Loucy (cell line): ENCODE measurements around the gene MAPRE2.

Experiments used
- EZH2phosphoT487 ChIP-seq: fragments of 200-600 bp; IDR thresholded peaks from 2 replicates; pipeline ENCODE4 v1.6.1; 2018; ENCODE audit warnings: antibody characterized with exemption, mild to moderate bottlenecking, moderate library complexity, borderline replicate concordance
- TF ChIP-seq, protein P1 (sequence below): fragments of 200-600 bp; sonication (generic); conservative IDR thresholded peaks from 2 replicates; pipeline ENCODE4 v1.5.1; 2014; ENCODE audit warnings: mild to moderate bottlenecking, antibody characterized with exemption, low read length

DNA sequence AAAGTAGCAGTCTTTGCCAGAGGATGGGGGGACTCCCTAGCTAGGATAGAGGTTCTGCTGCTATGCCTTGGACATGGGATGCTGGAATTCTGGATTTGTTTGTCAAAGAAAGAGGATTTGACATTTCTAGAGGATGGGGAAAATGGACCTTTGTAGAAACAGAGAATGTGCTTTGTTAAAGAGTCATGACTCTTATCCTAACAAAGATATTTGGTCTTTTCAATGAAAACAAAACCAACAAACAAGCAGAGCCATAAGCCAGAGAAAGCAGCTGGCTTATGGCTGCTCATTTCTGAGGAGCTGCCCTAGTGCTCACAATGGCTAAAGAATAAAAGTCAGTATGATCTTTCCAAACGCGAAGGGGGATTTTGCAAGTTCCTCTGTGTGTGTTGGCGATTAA, 40.8 kb upstream of the MAPRE2 start:
- TF ChIP-seq, protein P1, sequence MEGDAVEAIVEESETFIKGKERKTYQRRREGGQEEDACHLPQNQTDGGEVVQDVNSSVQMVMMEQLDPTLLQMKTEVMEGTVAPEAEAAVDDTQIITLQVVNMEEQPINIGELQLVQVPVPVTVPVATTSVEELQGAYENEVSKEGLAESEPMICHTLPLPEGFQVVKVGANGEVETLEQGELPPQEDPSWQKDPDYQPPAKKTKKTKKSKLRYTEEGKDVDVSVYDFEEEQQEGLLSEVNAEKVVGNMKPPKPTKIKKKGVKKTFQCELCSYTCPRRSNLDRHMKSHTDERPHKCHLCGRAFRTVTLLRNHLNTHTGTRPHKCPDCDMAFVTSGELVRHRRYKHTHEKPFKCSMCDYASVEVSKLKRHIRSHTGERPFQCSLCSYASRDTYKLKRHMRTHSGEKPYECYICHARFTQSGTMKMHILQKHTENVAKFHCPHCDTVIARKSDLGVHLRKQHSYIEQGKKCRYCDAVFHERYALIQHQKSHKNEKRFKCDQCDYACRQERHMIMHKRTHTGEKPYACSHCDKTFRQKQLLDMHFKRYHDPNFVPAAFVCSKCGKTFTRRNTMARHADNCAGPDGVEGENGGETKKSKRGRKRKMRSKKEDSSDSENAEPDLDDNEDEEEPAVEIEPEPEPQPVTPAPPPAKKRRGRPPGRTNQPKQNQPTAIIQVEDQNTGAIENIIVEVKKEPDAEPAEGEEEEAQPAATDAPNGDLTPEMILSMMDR, result no peak
- TF ChIP-seq EZH2phosphoT487, result no peak
